ENCODE results near the gene RPRD1A. TPM values are rescaled to one million over a fixed set of nuclear protein-coding genes. Genes with fewer than 3 reads are reported as not detected.
A peak's percentile ranks its signal among the peaks of the same experiment; 100 is the strongest.

The RPRD1A gene
- total and polyA plus RNA-seq, 9 of the 15 experiments (the other 6 are each of a cell fraction or from before 2014, with no cell fraction given), result 30.2 to 142 (median 66.0) TPM

GRCh38 chr18:36086186-36086585 is 18.8 kb upstream of the RPRD1A start:
- POLR2A ChIA-PET, result interaction anchor here (0.6 to 1.7 kb wide), 8 partner anchors 11 to 201 kb away, joined by 3 to 5 read pairs (median 4); partner anchors contain the start of gene RPRD1A
- ATAC-seq, result peak; percentile 11; the same call in 1 of the 3 replicates
- TF ChIP-seq SRSF3 (IDR thresholded peaks at IDR 0.05; ENCODE audit: insufficient read depth, low read length) (no peak), CBX2 (IDR thresholded peaks at IDR 0.05; ENCODE audit: insufficient read depth, low read length, poor library complexity, severe bottlenecking) (no peak), TSHZ1 (CRISPR knock-in tag; IDR thresholded peaks at IDR 0.05) (no peak), MYNN (IDR thresholded peaks at IDR 0.05) (no peak), MYNN (CRISPR knock-in tag; IDR thresholded peaks at IDR 0.05) (no peak), NFXL1 (CRISPR knock-in tag; IDR thresholded peaks at IDR 0.05) (no peak), MEIS2 (IDR thresholded peaks at IDR 0.05; ENCODE audit: partially characterized antibody) (no peak), HDAC2 (IDR thresholded peaks at IDR 0.05) (no peak), TCF3 (CRISPR knock-in tag; IDR thresholded peaks at IDR 0.05) (no peak), SAFB (IDR thresholded peaks at IDR 0.05; ENCODE audit: borderline replicate concordance, low read depth, low read length) (no peak), CTCF (IDR thresholded peaks at IDR 0.05 in 2 of 3, conservative IDR thresholded peaks at IDR 0.05 in 1 of 3; ENCODE audit: insufficient read depth in 2 of 3, low read depth in 1 of 3, low read length in 3 of 3) (no peak), HNRNPLL (IDR thresholded peaks at IDR 0.05; ENCODE audit: low read depth, low read length, poor library complexity, severe bottlenecking) (no peak), ZNF707 (CRISPR knock-in tag; conservative IDR thresholded peaks at IDR 0.05) (no peak), ZNF76 (CRISPR knock-in tag; IDR thresholded peaks at IDR 0.05; ENCODE audit: borderline replicate concordance) (no peak), ZNF583 (CRISPR knock-in tag; IDR thresholded peaks at IDR 0.05) (no peak), DPF2 (IDR thresholded peaks at IDR 0.05) (no peak), SAFB2 (IDR thresholded peaks at IDR 0.05; ENCODE audit: borderline replicate concordance, low read depth, low read length, severe bottlenecking) (no peak)
- TF ChIP-seq, protein P1, sequence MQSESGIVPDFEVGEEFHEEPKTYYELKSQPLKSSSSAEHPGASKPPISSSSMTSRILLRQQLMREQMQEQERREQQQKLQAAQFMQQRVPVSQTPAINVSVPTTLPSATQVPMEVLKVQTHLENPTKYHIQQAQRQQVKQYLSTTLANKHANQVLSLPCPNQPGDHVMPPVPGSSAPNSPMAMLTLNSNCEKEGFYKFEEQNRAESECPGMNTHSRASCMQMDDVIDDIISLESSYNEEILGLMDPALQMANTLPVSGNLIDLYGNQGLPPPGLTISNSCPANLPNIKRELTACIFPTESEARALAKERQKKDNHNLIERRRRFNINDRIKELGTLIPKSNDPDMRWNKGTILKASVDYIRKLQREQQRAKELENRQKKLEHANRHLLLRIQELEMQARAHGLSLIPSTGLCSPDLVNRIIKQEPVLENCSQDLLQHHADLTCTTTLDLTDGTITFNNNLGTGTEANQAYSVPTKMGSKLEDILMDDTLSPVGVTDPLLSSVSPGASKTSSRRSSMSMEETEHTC (IDR thresholded peaks at IDR 0.05), result no peak

More at GRCh38 chr18:36086186-36086585, 18.8 kb upstream of the RPRD1A start:
- no peaks in the 10 kb centered on the region for H3K9me3 ChIP-seq (replicated peaks; ENCODE audit: control insufficient read depth, insufficient read depth, low read depth, low read length)
- no peaks in the 10 kb centered on the region for H3K79me2 ChIP-seq (ENCODE audit: control insufficient read depth, insufficient read depth, low read length)
- BruUV-seq (replicated peaks), result no TSS peak
- H3K27ac ChIP-seq (ENCODE audit: extremely low read depth, low read depth, low read length), result no peak overlapping the region
- FAIRE-seq, result no peak
- no peaks in the 10 kb centered on the region for H4K20me1 ChIP-seq (replicated peaks; ENCODE audit: control insufficient read depth, insufficient read depth, low read length)
- in situ Hi-C loops (cut with MboI), result loop anchor here (10.0 kb wide), 1 partner anchor 489 kb away; no protein-coding TSS in a partner anchor
- H2AFZ ChIP-seq (ENCODE audit: low read depth, low read length), result no peak overlapping the region
- WGBS (ENCODE audit: insufficient coverage, low coverage, missing lambda C conversion rate), result 0% methylated on average over 8 of the region's 8 CpGs
- intact Hi-C loops (cut with micrococcal nuclease), result no loop called here
- H3K4me3 ChIP-seq, result no peak overlapping the region
- peaks cover 12 to 18% of the 10 kb centered on the region in 2 experiments for H3K27me3 ChIP-seq (ENCODE audit: control insufficient read depth in 2 of 2, insufficient read depth in 2 of 2, low read length in 2 of 2)
- H3K4me2 ChIP-seq (ENCODE audit: insufficient read depth, low read length), result no peak overlapping the region
- H3K36me3 ChIP-seq (ENCODE audit: control insufficient read depth, insufficient read depth, low read length), result no peaks in the 10 kb centered on the region
- CTCF ChIA-PET (ENCODE audit: low intra/inter-chr PET ratio), result no interaction called here
- no peaks in the 10 kb centered on the region for H3K9me1 ChIP-seq (ENCODE audit: control insufficient read depth, insufficient read depth, low read length)
- DNase-seq (ENCODE audit: extremely low read depth in 1 of 4, low spot score in 3 of 4), result no peak
- peaks cover 0 to 8% of the 10 kb centered on the region in 2 experiments; a peak in 1 of 5 replicates for H3K4me1 ChIP-seq (replicated peaks in 1 of 2; ENCODE audit: control insufficient read depth in 2 of 2, insufficient read depth in 2 of 2, low read length in 2 of 2)
- no peak overlapping the region for H3K9ac ChIP-seq (ENCODE audit: insufficient read depth in 1 of 2, low read depth in 2 of 2, low read length in 2 of 2)
